ENCODE measurements around the gene FOXC2. TPM values are rescaled to one million over a fixed set of nuclear protein-coding genes. Genes with fewer than 3 reads are reported as not detected.

The FOXC2 gene
- total RNA-seq, 1 donor from 2014 or later = 77.8 TPM

GRCh38 chr16:86547286-86547685, 19.3 kb upstream of the FOXC2 start:
- no peaks in the 10 kb centered on the region for H3K9me3 Mint-ChIP-seq (ENCODE audit: low read depth)
- H3K27me3 Mint-ChIP-seq (ENCODE audit: low read depth) = no peaks in the 10 kb centered on the region
- peaks cover 9% of the 10 kb centered on the region for H3K4me1 Mint-ChIP-seq (ENCODE audit: low read depth)
- no peaks in the 10 kb centered on the region for H3K36me3 Mint-ChIP-seq (ENCODE audit: low read depth)
- TF ChIP-seq CTCF (IDR thresholded peaks at IDR 0.05) = no peak
- no peak overlapping the region for H3K4me3 Mint-ChIP-seq (ENCODE audit: unreplicated experiment)
- no peak overlapping the region for H3K27ac Mint-ChIP-seq (ENCODE audit: unreplicated experiment)
- no peak for DNase-seq (ENCODE audit: low spot score)

- no peak for DNase-seq (ENCODE audit: low spot score)
- Mint-ChIP-seq H3K36me3 (ENCODE audit: low read depth) (no peaks in the 10 kb centered on the region), H3K9me3 (ENCODE audit: low read depth) (no peaks in the 10 kb centered on the region), H3K27ac (ENCODE audit: unreplicated experiment) (no peak overlapping the region), H3K4me1 (ENCODE audit: low read depth) (peaks cover 16% of the 10 kb centered on the region), H3K27me3 (ENCODE audit: low read depth) (no peaks in the 10 kb centered on the region), H3K4me3 (ENCODE audit: unreplicated experiment) (no peak overlapping the region)
- no peak for TF ChIP-seq CTCF (IDR thresholded peaks at IDR 0.05)
Measured at GRCh38 chr16:86549076-86549892, 17.3 kb upstream of the FOXC2 start.

- H3K27me3 Mint-ChIP-seq (ENCODE audit: low read depth) = no peaks in the 10 kb centered on the region
- H3K9me3 Mint-ChIP-seq (ENCODE audit: low read depth) = no peaks in the 10 kb centered on the region
- H3K4me1 Mint-ChIP-seq (ENCODE audit: low read depth) = peaks cover 18% of the 10 kb centered on the region
- no peak overlapping the region for H3K4me3 Mint-ChIP-seq (ENCODE audit: unreplicated experiment)
- no peak overlapping the region for H3K27ac Mint-ChIP-seq (ENCODE audit: unreplicated experiment)
- no peak for DNase-seq (ENCODE audit: low spot score)
- no peak for TF ChIP-seq CTCF (IDR thresholded peaks at IDR 0.05)
- no peaks in the 10 kb centered on the region for H3K36me3 Mint-ChIP-seq (ENCODE audit: low read depth)
Measured at GRCh38 chr16:86549893-86550190, 16.8 kb upstream of the FOXC2 start.

- peaks cover 18% of the 10 kb centered on the region for H3K4me1 Mint-ChIP-seq (ENCODE audit: low read depth)
- TF ChIP-seq CTCF (IDR thresholded peaks at IDR 0.05) = no peak
- no peak overlapping the region for H3K27ac Mint-ChIP-seq (ENCODE audit: unreplicated experiment)
- no peaks in the 10 kb centered on the region for H3K27me3 Mint-ChIP-seq (ENCODE audit: low read depth)
- no peaks in the 10 kb centered on the region for H3K9me3 Mint-ChIP-seq (ENCODE audit: low read depth)
- no peaks in the 10 kb centered on the region for H3K36me3 Mint-ChIP-seq (ENCODE audit: low read depth)
- H3K4me3 Mint-ChIP-seq (ENCODE audit: unreplicated experiment) = no peak overlapping the region
- no peak for DNase-seq (ENCODE audit: low spot score)
Measured at GRCh38 chr16:86550281-86550680, 16.3 kb upstream of the FOXC2 start.

- Mint-ChIP-seq H3K4me1 (ENCODE audit: low read depth) (peaks cover 13% of the 10 kb centered on the region), H3K4me3 (ENCODE audit: unreplicated experiment) (no peak overlapping the region), H3K9me3 (ENCODE audit: low read depth) (no peaks in the 10 kb centered on the region), H3K27me3 (ENCODE audit: low read depth) (no peaks in the 10 kb centered on the region), H3K27ac (ENCODE audit: unreplicated experiment) (no peak overlapping the region), H3K36me3 (ENCODE audit: low read depth) (no peaks in the 10 kb centered on the region)
- no peak for DNase-seq (ENCODE audit: low spot score)
- no peak for TF ChIP-seq CTCF (IDR thresholded peaks at IDR 0.05)
Measured at GRCh38 chr16:86553356-86553755, 13.3 kb upstream of the FOXC2 start.
